Endometrial microvascular endothelial cells (primary cell): Measurements from ENCODE around the gene TAF6. TPM values are rescaled to one million over a fixed set of nuclear protein-coding genes. Genes with fewer than 3 reads are reported as not detected.

Source experiments
- in situ Hi-C: cut with HindIII; loops from 2 replicates; pipeline ENCODE4 v1.10.0; 2017; ENCODE audit warnings: low sequenced_read_pairs, low pct_unique_long_range_greater_than_20kb; ENCODE audit errors: inconsistent ontology term
- total RNA-seq: library from RNA; depleted of rRNA; stranded (reverse); fragments of >200 nt; gene quantifications from one replicate; pipeline ENCODE4 v1.2.3, GENCODE V29; 2015; ENCODE audit errors: inconsistent ontology term

Gene TAF6
- total RNA-seq, 1 donor from 2014 or later = 101 TPM

GRCh38 chr7:100102950-100103840 lies 16.0 kb downstream of the TAF6 start:
- in situ Hi-C loops = no loop called here

GRCh38 chr7:100101016-100101862 lies 17.9 kb downstream of the TAF6 start, which contains the start of the genes AP4M1 and MCM7:
Gene AP4M1 (plus strand): TSS chr7:100101643. CDS start chr7:100101715, 72 bp downstream.
Gene MCM7 (minus strand): TSS chr7:100101397. CDS start chr7:100101294, 103 bp downstream.
- in situ Hi-C loops = no loop called here

GRCh38 chr7:100100420-100101015 lies 18.6 kb downstream of the TAF6 start:
- in situ Hi-C loops = no loop called here

- in situ Hi-C loops = no loop called here
These were observed 19.7 kb downstream of the TAF6 start for GRCh38 chr7:100099452-100099851.

- in situ Hi-C loops = no loop called here
These were observed 20.2 kb downstream of the TAF6 start for GRCh38 chr7:100098913-100099312.

- in situ Hi-C loops = no loop called here
These were observed 23.5 kb downstream of the TAF6 start for GRCh38 chr7:100095704-100096103.

- in situ Hi-C loops = no loop called here
These were observed 23.9 kb downstream of the TAF6 start for GRCh38 chr7:100095289-100095688.

- in situ Hi-C loops = no loop called here
These were observed 25.2 kb downstream of the TAF6 start for GRCh38 chr7:100093925-100094486.

- in situ Hi-C loops = no loop called here
These were observed 25.7 kb downstream of the TAF6 start for GRCh38 chr7:100093498-100093897.

GRCh38 chr7:100093054-100093453 lies 26.1 kb downstream of the TAF6 start:
- in situ Hi-C loops = no loop called here

GRCh38 chr7:100091411-100092181 lies 27.6 kb downstream of the TAF6 start:
- in situ Hi-C loops = no loop called here

GRCh38 chr7:100090527-100091410 lies 28.4 kb downstream of the TAF6 start:
- in situ Hi-C loops = no loop called here

- in situ Hi-C loops = no loop called here
These were observed 29.5 kb downstream of the TAF6 start for GRCh38 chr7:100089458-100090196.

- in situ Hi-C loops = no loop called here
These were observed 30.3 kb downstream of the TAF6 start, which contains the start of gene COPS6 for GRCh38 chr7:100088621-100089457. Gene COPS6 (plus strand): TSS chr7:100088969. CDS start chr7:100088991, 22 bp downstream.

- in situ Hi-C loops = no loop called here
These were observed 31.0 kb downstream of the TAF6 start for GRCh38 chr7:100088095-100088620.
